ENCODE results near the gene PARVA. TPM values are rescaled to one million over a fixed set of nuclear protein-coding genes. Genes with fewer than 3 reads are reported as not detected.

Gene PARVA
- total RNA-seq, 1 experiment from 2014 or later = 31.5 TPM

DNA sequence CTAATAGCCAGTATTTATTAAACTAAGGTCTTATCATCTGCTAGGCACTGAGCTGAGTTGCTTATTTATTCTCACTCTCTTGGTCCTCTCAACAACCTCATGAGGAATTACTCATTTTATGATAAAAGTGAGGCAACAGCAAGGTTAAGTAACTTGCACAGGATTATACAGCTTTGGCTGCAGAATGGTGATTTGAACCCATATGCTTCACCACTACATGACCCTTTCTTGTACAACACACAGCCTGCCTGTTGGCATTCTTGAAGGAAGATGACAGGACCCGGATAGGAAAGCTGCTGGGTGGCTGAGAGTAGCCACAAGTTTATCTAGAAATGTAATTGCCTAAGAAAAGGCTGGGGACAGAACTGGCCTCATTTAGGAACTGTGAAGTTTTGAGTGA lies 5.3 kb upstream of the PARVA start:
- CTCF ChIA-PET = no interaction called here
- intact Hi-C loops (cut with micrococcal nuclease; ENCODE audit: unreplicated experiment) = no loop called here
- BruUV-seq (replicated peaks) = no TSS peak

DNA sequence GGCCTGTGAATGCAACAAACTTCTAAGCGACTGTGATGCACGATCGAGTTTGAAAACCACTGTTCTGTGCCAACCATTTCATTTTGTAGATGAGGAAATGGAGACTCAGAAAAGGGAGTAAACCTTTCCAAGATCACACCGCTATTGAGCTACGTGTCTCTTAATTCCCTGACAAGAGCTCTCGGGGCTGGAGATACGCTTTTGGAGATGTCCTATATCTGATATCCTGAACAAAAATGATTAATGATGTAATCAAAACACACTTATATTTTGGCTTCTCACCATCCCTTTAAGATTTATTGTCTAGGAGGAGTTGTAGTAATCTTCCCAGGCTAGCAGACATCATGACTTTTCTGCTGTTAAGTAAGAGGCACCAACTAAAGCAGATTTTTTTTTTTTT lies 1.7 kb upstream of the PARVA start:
- Histone ChIP-seq H3K4me1 (replicated peaks; ENCODE audit: insufficient read depth) (no peaks in the 10 kb centered on the region; the same call in 1 of the 2 replicates), H3K27me3 (ENCODE audit: insufficient read depth, low read depth) (no peaks in the 10 kb centered on the region), H2AFZ (no peak overlapping the region), H4K20me1 (ENCODE audit: insufficient read depth) (no peaks in the 10 kb centered on the region), H3K4me2 (no peak overlapping the region), H3K9me3 (ENCODE audit: insufficient read depth, low read depth) (no peaks in the 10 kb centered on the region), H3K27ac (no peak overlapping the region), H3K9me2 (ENCODE audit: insufficient read depth) (no peaks in the 10 kb centered on the region), H3K4me3 (no peak overlapping the region), H3K36me3 (ENCODE audit: low read depth) (no peaks in the 10 kb centered on the region), H3F3A (ENCODE audit: insufficient read depth, low read depth) (peaks cover 10% of the 10 kb centered on the region; the same call in 1 of the 2 replicates), H3K79me2 (ENCODE audit: low read depth) (peaks cover 7% of the 10 kb centered on the region; the same call in 1 of the 2 replicates)
- ChIA-PET POLR2A (ENCODE audit: unreplicated experiment) (interaction anchor here (0.6 kb wide), 1 partner anchor 42 kb away, joined by 3 read pairs; no protein-coding TSS in a partner anchor), CTCF (no interaction called here)
- TF ChIP-seq EZH2 (IDR thresholded peaks at IDR 0.05; ENCODE audit: low read depth) = no peak
- TF ChIP-seq, protein P1, sequence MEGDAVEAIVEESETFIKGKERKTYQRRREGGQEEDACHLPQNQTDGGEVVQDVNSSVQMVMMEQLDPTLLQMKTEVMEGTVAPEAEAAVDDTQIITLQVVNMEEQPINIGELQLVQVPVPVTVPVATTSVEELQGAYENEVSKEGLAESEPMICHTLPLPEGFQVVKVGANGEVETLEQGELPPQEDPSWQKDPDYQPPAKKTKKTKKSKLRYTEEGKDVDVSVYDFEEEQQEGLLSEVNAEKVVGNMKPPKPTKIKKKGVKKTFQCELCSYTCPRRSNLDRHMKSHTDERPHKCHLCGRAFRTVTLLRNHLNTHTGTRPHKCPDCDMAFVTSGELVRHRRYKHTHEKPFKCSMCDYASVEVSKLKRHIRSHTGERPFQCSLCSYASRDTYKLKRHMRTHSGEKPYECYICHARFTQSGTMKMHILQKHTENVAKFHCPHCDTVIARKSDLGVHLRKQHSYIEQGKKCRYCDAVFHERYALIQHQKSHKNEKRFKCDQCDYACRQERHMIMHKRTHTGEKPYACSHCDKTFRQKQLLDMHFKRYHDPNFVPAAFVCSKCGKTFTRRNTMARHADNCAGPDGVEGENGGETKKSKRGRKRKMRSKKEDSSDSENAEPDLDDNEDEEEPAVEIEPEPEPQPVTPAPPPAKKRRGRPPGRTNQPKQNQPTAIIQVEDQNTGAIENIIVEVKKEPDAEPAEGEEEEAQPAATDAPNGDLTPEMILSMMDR (conservative IDR thresholded peaks at IDR 0.05) = no peak
- intact Hi-C loops (cut with micrococcal nuclease; ENCODE audit: unreplicated experiment) = no loop called here
- DNase-seq = no peak
- no TSS peak for BruUV-seq (replicated peaks)

More for the DNA sequence above, 5.3 kb upstream of the PARVA start:
- Histone ChIP-seq H2AFZ (no peak overlapping the region), H3F3A (ENCODE audit: insufficient read depth, low read depth) (peaks cover 8% of the 10 kb centered on the region; the same call in 1 of the 2 replicates), H3K36me3 (ENCODE audit: low read depth) (no peaks in the 10 kb centered on the region), H3K27me3 (ENCODE audit: insufficient read depth, low read depth) (no peaks in the 10 kb centered on the region), H4K20me1 (ENCODE audit: insufficient read depth) (no peaks in the 10 kb centered on the region), H3K4me3 (no peak overlapping the region), H3K4me2 (no peak overlapping the region), H3K79me2 (ENCODE audit: low read depth) (no peaks in the 10 kb centered on the region), H3K27ac (no peak overlapping the region), H3K9me2 (ENCODE audit: insufficient read depth) (no peaks in the 10 kb centered on the region), H3K4me1 (replicated peaks; ENCODE audit: insufficient read depth) (no peaks in the 10 kb centered on the region; the same call in 1 of the 2 replicates), H3K9me3 (ENCODE audit: insufficient read depth, low read depth) (no peaks in the 10 kb centered on the region)
- no peak for TF ChIP-seq EZH2 (IDR thresholded peaks at IDR 0.05; ENCODE audit: low read depth)
- TF ChIP-seq, protein P1 (conservative IDR thresholded peaks at IDR 0.05) = no peak
- POLR2A ChIA-PET (ENCODE audit: unreplicated experiment) = no interaction called here
- DNase-seq = no peak

DNA sequence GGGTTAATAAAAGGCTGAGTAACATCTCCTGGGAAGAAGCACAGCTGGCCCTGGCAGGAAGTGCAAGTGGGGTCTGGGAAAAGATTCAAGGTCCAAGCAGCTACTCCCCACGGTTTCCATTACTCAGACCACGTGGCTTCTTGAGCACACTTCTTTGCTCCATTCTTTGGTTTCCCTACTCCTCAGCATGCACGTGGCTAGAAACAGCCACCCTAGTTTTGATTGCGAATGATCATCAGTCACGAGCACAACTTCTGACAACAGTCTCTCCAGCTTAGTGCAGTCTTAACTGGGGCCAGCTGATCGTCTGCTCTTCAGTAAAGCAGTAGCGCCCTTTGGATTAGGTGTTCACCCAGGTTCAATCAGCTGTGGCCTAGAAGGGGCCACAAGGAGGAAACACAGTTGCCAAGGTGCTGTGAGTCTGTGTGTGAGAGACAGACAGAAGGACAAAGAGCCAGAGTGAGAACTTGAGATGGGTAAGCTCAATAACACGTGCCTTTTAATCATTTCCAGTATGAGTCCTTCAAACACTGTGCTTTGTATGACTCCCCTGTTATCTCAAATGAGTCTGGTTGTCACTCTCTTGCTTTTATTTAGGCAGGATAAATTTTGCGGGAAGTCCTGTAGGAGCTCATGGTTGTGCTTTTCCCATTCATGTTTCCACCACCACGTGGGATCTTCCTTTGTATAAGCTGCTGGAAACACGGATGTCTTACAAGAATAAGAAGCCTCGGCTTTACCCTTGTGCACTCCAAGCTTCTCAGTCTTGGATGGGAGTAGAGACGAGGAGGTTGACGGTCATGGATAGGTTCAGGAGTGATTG lies 901 bp upstream of the PARVA start:
- H3K4me1 ChIP-seq (replicated peaks; ENCODE audit: insufficient read depth) = no peaks in the 10 kb centered on the region; the same call in 1 of the 2 replicates
- peak overlapping the region; percentile 81; the same call in 1 of the 2 replicates for H2AFZ ChIP-seq
- H3F3A ChIP-seq (ENCODE audit: insufficient read depth, low read depth) = peaks cover 10% of the 10 kb centered on the region; the same call in 1 of the 2 replicates
- no peaks in the 10 kb centered on the region for H3K36me3 ChIP-seq (ENCODE audit: low read depth)
- BruUV-seq (replicated peaks) = TSS peak; percentile 82
- CTCF ChIA-PET = interaction anchor here (0.6 kb wide), 1 partner anchor 89 kb away, joined by 4 read pairs; no protein-coding TSS in a partner anchor
- no peaks in the 10 kb centered on the region for H3K27me3 ChIP-seq (ENCODE audit: insufficient read depth, low read depth)
- H3K27ac ChIP-seq = no peak overlapping the region
- peaks cover 7% of the 10 kb centered on the region; the same call in 1 of the 2 replicates for H3K79me2 ChIP-seq (ENCODE audit: low read depth)
- H3K9me2 ChIP-seq (ENCODE audit: insufficient read depth) = no peaks in the 10 kb centered on the region
- TF ChIP-seq, protein P1 (conservative IDR thresholded peaks at IDR 0.05) = no peak
- TF ChIP-seq EZH2 (IDR thresholded peaks at IDR 0.05; ENCODE audit: low read depth) = no peak
- intact Hi-C loops (cut with micrococcal nuclease; ENCODE audit: unreplicated experiment) = no loop called here
- POLR2A ChIA-PET (ENCODE audit: unreplicated experiment) = no interaction called here
- peak overlapping the region; percentile 72 for H3K4me2 ChIP-seq
- no peak for DNase-seq
- no peaks in the 10 kb centered on the region for H3K9me3 ChIP-seq (ENCODE audit: insufficient read depth, low read depth)
- H4K20me1 ChIP-seq (ENCODE audit: insufficient read depth) = no peaks in the 10 kb centered on the region
- peak overlapping the region; percentile 74; the same call in 1 of the 2 replicates for H3K4me3 ChIP-seq
